Smooth muscle cell (in vitro differentiated cells): Measurements from ENCODE around the gene SNAP25. TPM values are rescaled to one million over a fixed set of nuclear protein-coding genes. Genes with fewer than 3 reads are reported as not detected.

Experiments used
- DNase-seq: peaks from one replicate; lab custom pipeline; 2025; ENCODE audit not compliant: unreplicated experiment; lab: John Stamatoyannopoulos, UW
- H2AFZ ChIP-seq: fragments of 200-600 bp; sonication (generic); 2 replicates; pipeline ENCODE4 v1.6.0; 2016; ENCODE audit warnings: antibody characterized with exemption, low read depth, mild to moderate bottlenecking
- H3F3A ChIP-seq: fragments of 200-600 bp; sonication (generic); 2 replicates; pipeline ENCODE4 v1.6.0; 2017; ENCODE audit warnings: antibody characterized with exemption, low read depth
- H3K27ac ChIP-seq: fragments of 200-600 bp; sonication (generic); 2 replicates; pipeline ENCODE4 v1.5.1; 2016; ENCODE audit warnings: low read depth, mild to moderate bottlenecking
- H3K27me3 ChIP-seq: fragments of 200-600 bp; sonication (generic); 2 replicates; pipeline ENCODE4 v1.6.1; 2016; ENCODE audit warnings: low read depth, mild to moderate bottlenecking
- H3K36me3 ChIP-seq: fragments of 200-600 bp; sonication (generic); 2 replicates; pipeline ENCODE4 v1.5.1; 2016; ENCODE audit warnings: low read depth
- H3K4me1 ChIP-seq: fragments of 200-600 bp; sonication (generic); 2 replicates; pipeline ENCODE4 v1.5.1; 2016; ENCODE audit warnings: low read depth
- H3K4me2 ChIP-seq: fragments of 200-600 bp; sonication (generic); 2 replicates; pipeline ENCODE4 v1.6.0; 2016; ENCODE audit warnings: mild to moderate bottlenecking
- H3K4me3 ChIP-seq: fragments of 200-600 bp; sonication (generic); 2 replicates; pipeline ENCODE4 v1.5.1; 2016; ENCODE audit warnings: mild to moderate bottlenecking
- H3K79me2 ChIP-seq: fragments of 200-600 bp; sonication (generic); 2 replicates; pipeline ENCODE4 v1.6.0; 2016; ENCODE audit warnings: low read depth, mild to moderate bottlenecking
- H3K9ac ChIP-seq: fragments of 200-600 bp; sonication (generic); 2 replicates; pipeline ENCODE4 v1.6.0; 2016; ENCODE audit warnings: low read depth
- H3K9me3 ChIP-seq: fragments of 200-600 bp; sonication (generic); replicated peaks from 2 replicates; pipeline ENCODE4 v1.5.1; 2016; ENCODE audit warnings: low read depth
- H4K20me1 ChIP-seq: fragments of 200-600 bp; sonication (generic); 2 replicates; pipeline ENCODE4 v1.6.0; 2016; ENCODE audit warnings: low read depth
- WGBS: methylation state at CpG from one replicate; pipeline ENCODE4 v1.1.7; 2016; ENCODE audit warnings: low lambda C conversion rate; 5-methylcytosine and 5-hydroxymethylcytosine counted together
- polyA plus RNA-seq: library from polyadenylated mRNA; unstranded; fragments of >200 nt; fragmentation: Nextera tagmentation; extraction: Ambion mirVana; gene quantifications from 2 replicates; pipeline ENCODE4 v1.2.1, GENCODE V29; 2016
- total RNA-seq: library from RNA; depleted of rRNA; stranded (reverse); fragments of >200 nt; gene quantifications from 2 replicates; pipeline ENCODE4 v1.2.3, GENCODE V29; 2014
- TF ChIP-seq, protein P1 (sequence below): fragments of 200-600 bp; sonication (generic); IDR thresholded peaks from 2 replicates; pipeline ENCODE4 v1.5.1; 2017; ENCODE audit warnings: borderline replicate concordance, mild to moderate bottlenecking, antibody characterized with exemption; ENCODE audit not compliant: insufficient read depth, poor library complexity, severe bottlenecking

SNAP25 gene
- total and polyA plus RNA-seq, 2 experiments from 2014 or later = 4.9 to 5.4 TPM

DNA sequence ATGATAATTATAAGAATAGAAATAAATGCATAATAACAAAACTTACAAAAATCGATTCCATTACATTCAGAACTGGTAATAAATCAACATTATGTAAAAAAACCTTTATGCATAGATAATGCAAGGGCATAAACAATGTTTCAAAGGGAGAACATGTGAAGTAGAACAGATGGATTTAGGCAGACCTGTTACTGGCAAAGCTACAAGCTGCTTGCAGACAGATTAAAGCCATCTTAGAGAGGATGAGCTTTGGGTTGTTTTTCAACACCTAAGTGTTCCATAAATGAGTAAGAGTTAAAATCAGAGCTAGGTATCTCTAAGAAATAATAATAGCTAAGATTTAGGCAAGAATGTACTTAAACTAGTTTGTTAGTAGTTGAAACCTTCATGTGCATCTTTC is 37.2 kb downstream of the SNAP25 start:
- H2AFZ ChIP-seq = no peak overlapping the region
- no peak overlapping the region for H3K4me2 ChIP-seq
- no peaks in the 10 kb centered on the region for H3K36me3 ChIP-seq
- no peaks in the 10 kb centered on the region for H3K27me3 ChIP-seq
- 84% methylated on average over 1 of the region's 1 CpG for WGBS
- H3K9me3 ChIP-seq = no peaks in the 10 kb centered on the region
- no peak overlapping the region for H3K27ac ChIP-seq
- H3K4me3 ChIP-seq = no peak overlapping the region
- H3K9ac ChIP-seq = no peak overlapping the region
- no peak for DNase-seq
- no peaks in the 10 kb centered on the region for H3K4me1 ChIP-seq
- H3K79me2 ChIP-seq = no peaks in the 10 kb centered on the region
- no peaks in the 10 kb centered on the region for H4K20me1 ChIP-seq
- TF ChIP-seq, protein P1, sequence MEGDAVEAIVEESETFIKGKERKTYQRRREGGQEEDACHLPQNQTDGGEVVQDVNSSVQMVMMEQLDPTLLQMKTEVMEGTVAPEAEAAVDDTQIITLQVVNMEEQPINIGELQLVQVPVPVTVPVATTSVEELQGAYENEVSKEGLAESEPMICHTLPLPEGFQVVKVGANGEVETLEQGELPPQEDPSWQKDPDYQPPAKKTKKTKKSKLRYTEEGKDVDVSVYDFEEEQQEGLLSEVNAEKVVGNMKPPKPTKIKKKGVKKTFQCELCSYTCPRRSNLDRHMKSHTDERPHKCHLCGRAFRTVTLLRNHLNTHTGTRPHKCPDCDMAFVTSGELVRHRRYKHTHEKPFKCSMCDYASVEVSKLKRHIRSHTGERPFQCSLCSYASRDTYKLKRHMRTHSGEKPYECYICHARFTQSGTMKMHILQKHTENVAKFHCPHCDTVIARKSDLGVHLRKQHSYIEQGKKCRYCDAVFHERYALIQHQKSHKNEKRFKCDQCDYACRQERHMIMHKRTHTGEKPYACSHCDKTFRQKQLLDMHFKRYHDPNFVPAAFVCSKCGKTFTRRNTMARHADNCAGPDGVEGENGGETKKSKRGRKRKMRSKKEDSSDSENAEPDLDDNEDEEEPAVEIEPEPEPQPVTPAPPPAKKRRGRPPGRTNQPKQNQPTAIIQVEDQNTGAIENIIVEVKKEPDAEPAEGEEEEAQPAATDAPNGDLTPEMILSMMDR = no peak
- H3F3A ChIP-seq = no peaks in the 10 kb centered on the region

DNA sequence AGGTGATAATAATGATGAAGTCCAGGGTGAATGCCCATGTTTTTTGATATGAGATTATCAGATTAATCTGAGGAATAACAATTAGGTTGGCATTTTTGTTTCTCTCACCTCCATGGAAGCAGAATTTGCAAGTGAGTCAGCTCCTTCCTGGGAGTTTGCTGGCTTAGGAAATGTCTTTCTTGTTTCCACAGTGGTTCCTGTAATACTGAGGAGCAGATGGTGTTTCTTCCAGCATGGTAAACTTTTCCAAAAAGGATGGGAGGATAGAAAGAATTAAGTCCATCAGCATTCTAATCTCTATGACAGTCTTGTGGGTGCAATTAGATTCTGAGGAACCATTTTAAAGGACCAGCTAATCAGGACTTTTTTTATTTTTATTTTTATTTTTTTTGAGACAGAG is 40.5 kb downstream of the SNAP25 start:
- Histone ChIP-seq H3K79me2 (no peaks in the 10 kb centered on the region), H3K9ac (no peak overlapping the region), H3K36me3 (no peaks in the 10 kb centered on the region), H3K4me2 (no peak overlapping the region), H3K27ac (no peak overlapping the region), H4K20me1 (no peaks in the 10 kb centered on the region), H2AFZ (no peak overlapping the region), H3K27me3 (no peaks in the 10 kb centered on the region), H3K9me3 (no peaks in the 10 kb centered on the region), H3K4me1 (no peaks in the 10 kb centered on the region), H3K4me3 (no peak overlapping the region), H3F3A (no peaks in the 10 kb centered on the region)
- no peak for DNase-seq
- TF ChIP-seq, protein P1 = no peak

DNA sequence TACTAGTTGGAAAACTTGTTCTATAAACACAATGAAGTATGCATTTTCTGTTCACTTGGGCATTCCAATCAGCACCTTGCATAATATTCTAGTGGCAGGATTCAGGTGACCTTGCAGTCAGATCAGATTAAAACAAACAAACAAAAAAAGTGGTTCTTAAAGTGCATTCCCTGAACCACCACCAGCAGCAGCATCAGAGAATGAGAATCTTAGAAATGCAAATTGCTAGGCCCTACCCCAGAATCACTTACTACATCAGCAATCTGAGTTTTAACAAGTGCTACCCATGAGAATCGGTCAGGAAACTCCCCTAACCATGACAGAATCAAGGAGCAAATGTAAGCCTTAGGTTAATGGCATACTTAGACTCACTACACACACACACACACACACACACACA is 41.7 kb downstream of the SNAP25 start:
- no peak for DNase-seq
- Histone ChIP-seq H3K4me1 (no peaks in the 10 kb centered on the region), H3K36me3 (no peaks in the 10 kb centered on the region), H3K79me2 (no peaks in the 10 kb centered on the region), H3K27ac (no peak overlapping the region), H3K4me3 (no peak overlapping the region), H4K20me1 (no peaks in the 10 kb centered on the region), H3F3A (no peaks in the 10 kb centered on the region), H3K9me3 (no peaks in the 10 kb centered on the region), H3K9ac (no peak overlapping the region), H2AFZ (no peak overlapping the region), H3K4me2 (no peak overlapping the region), H3K27me3 (no peaks in the 10 kb centered on the region)
- 86% methylated on average over 1 of the region's 1 CpG for WGBS
- TF ChIP-seq, protein P1 = no peak

DNA sequence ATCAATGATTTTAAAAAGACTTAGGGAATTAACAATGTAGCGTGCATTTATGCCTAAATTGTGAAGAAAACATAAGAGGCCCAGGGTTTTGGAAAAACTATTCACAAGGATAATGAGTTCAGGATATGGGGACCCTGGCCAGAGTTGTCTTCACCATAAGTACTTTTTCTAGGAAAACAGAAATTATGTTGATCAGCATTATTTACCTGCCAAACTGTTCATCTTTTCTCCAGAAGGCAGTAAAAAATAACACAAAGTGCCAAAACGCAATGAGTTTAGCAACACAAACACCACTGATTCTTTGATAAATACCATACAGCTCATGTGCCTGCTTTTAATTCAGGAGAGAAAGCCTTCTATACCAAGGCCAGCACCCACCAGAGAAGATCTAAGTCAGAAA is 43.1 kb downstream of the SNAP25 start:
- Histone ChIP-seq H3K36me3 (no peaks in the 10 kb centered on the region), H3K4me2 (no peak overlapping the region), H4K20me1 (no peaks in the 10 kb centered on the region), H3K9ac (no peak overlapping the region), H3K79me2 (no peaks in the 10 kb centered on the region), H2AFZ (no peak overlapping the region), H3K4me3 (no peak overlapping the region), H3K27ac (no peak overlapping the region), H3K27me3 (no peaks in the 10 kb centered on the region), H3K4me1 (no peaks in the 10 kb centered on the region), H3K9me3 (no peaks in the 10 kb centered on the region), H3F3A (no peaks in the 10 kb centered on the region)
- DNase-seq = no peak
- TF ChIP-seq, protein P1 = no peak
- WGBS = 95% methylated on average over 2 of the region's 2 CpGs
